Muscle layer of colon (tissue), 2 donors: Measurements from ENCODE around the gene GALR2.

Experiments
- H3K27ac ChIP-seq: one replicate; pipeline ENCODE4 v1.7.0; 2013; ENCODE audit warnings: low read depth, mild to moderate bottlenecking, low read length, moderate library complexity
- H3K27me3 ChIP-seq, 2 donors: one replicate each; pipeline ENCODE4 v1.7.0; 2013; ENCODE audit warnings: low read length in 2 of 2, mild to moderate bottlenecking in 2 of 2; ENCODE audit not compliant: insufficient read depth in 2 of 2, control insufficient read depth in 1 of 2
- H3K36me3 ChIP-seq: one replicate; pipeline ENCODE4 v1.7.0; 2013; ENCODE audit warnings: mild to moderate bottlenecking, low read length; ENCODE audit not compliant: insufficient read depth
- H3K4me1 ChIP-seq: one replicate; pipeline ENCODE4 v1.7.0; 2013; ENCODE audit warnings: mild to moderate bottlenecking, low read length; ENCODE audit not compliant: insufficient read depth
- H3K4me3 ChIP-seq, 2 donors: one replicate each; pipeline ENCODE4 v1.7.0; 2013; ENCODE audit warnings: low read length in 2 of 2, low read depth in 1 of 2, mild to moderate bottlenecking in 1 of 2, moderate library complexity in 1 of 2
- H3K9ac ChIP-seq: one replicate; pipeline ENCODE4 v1.7.0; 2013; ENCODE audit warnings: low read length
- H3K9me3 ChIP-seq: one replicate; pipeline ENCODE4 v1.7.0; 2013; ENCODE audit warnings: mild to moderate bottlenecking, low read length
- donor health status: abdominal sarcoma.
- donor health status: Adenocarcinoma of cecum.

Gene GALR2, protein sequence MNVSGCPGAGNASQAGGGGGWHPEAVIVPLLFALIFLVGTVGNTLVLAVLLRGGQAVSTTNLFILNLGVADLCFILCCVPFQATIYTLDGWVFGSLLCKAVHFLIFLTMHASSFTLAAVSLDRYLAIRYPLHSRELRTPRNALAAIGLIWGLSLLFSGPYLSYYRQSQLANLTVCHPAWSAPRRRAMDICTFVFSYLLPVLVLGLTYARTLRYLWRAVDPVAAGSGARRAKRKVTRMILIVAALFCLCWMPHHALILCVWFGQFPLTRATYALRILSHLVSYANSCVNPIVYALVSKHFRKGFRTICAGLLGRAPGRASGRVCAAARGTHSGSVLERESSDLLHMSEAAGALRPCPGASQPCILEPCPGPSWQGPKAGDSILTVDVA

DNA sequence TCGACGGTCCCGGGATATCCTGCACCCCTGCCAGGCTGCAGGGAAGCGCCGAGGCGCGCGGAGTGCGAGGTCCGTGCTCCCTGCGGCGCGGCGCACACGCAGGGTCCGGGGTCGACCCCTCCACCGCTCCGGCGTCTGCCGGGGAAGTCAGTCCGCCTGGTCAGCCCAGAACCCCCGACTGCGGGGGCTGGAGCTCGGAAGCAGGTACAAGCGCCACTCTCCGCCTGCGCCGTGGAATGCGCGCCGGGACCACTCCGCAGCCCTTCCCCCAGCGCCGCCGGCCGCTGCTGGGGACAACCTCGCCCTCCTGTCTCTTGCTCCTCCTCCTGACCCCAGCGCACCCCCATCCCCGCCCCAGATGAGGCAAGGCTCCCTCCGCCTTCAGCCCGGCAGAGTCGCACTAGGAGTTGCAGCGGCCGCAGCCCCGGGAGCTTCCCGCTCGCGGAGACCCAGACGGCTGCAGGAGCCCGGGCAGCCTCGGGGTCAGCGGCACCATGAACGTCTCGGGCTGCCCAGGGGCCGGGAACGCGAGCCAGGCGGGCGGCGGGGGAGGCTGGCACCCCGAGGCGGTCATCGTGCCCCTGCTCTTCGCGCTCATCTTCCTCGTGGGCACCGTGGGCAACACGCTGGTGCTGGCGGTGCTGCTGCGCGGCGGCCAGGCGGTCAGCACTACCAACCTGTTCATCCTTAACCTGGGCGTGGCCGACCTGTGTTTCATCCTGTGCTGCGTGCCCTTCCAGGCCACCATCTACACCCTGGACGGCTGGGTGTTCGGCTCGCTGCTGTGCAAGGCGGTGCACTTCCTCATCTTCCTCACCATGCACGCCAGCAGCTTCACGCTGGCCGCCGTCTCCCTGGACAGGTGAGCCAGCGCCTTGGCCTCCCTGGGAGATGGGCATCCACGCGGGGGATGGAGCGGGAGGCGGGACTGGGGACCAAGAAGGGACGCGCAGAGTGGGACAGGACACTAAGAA lies at the start of gene GALR2:
GALR2 (plus strand) TSS at position 392 of the 974 bp plus-strand sequence; CDS start at position 495, 103 bp downstream.
- Histone ChIP-seq H3K4me3 (peak within 1 kb of the TSS; percentile 27 to 47), H3K9ac (no peak within 1 kb of the TSS), H3K27me3 (peaks cover 44 to 61% of the 10 kb centered on the region in 2 donors), H3K4me1 (peaks cover 40% of the 10 kb centered on the region), H3K36me3 (no peaks in the 10 kb centered on the region), H3K27ac (no peak within 1 kb of the TSS), H3K9me3 (no peaks in the 10 kb centered on the region)

DNA sequence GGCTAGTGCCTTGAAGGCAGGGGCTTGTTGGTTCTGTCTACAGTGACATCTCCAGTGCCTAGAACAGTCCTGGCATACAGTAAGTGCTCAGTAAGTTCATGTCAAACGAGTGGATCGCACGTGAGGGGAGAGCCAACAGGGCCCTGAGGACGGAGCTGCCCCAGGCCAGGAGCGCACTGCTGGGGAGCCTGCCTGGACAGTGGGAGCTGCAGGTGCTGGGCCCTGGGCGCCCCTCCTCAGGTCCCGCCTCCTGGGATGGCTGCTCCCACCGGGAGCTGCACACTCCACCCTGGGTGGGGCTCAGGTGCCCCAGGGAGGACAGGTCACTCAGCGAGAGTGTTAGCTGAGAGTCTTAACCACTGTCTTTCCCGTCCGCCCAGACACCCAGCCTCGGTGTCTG lies 49.3 kb upstream of the GALR2 start:
- H3K27me3 ChIP-seq, result no peaks in the 10 kb centered on the region
- no peaks in the 10 kb centered on the region for H3K36me3 ChIP-seq
- H3K9me3 ChIP-seq, result no peaks in the 10 kb centered on the region
- no peak overlapping the region for H3K27ac ChIP-seq
- no peak overlapping the region for H3K9ac ChIP-seq
- H3K4me1 ChIP-seq, result no peaks in the 10 kb centered on the region
- H3K4me3 ChIP-seq, result no peak overlapping the region

DNA sequence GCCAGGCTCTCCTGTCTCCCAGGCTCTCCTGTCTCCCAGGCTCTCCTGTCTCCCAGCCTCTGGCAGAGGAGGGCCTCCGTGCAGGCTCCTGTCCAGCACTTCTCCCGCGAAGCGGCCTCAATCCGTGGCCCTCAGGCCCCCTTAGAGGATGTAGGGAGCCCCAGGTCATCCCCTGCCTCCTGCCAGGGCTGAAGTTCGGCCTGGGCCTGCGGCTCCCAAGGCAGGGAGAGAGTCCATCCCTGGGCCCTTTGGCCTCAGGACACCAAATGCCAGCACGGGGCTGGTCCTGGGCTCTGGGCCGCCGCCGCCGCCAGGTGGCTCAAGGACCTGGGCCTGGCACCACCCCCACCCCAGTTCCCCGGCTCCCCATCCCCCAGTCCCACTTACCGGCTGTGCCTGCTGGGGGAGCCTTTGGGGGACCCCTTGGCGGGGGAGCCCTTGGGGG lies 47.8 kb upstream of the GALR2 start:
- Histone ChIP-seq H3K36me3 (no peaks in the 10 kb centered on the region), H3K9ac (no peak overlapping the region), H3K27me3 (no peaks in the 10 kb centered on the region), H3K9me3 (no peaks in the 10 kb centered on the region), H3K4me1 (no peaks in the 10 kb centered on the region), H3K4me3 (no peak overlapping the region), H3K27ac (no peak overlapping the region)

DNA sequence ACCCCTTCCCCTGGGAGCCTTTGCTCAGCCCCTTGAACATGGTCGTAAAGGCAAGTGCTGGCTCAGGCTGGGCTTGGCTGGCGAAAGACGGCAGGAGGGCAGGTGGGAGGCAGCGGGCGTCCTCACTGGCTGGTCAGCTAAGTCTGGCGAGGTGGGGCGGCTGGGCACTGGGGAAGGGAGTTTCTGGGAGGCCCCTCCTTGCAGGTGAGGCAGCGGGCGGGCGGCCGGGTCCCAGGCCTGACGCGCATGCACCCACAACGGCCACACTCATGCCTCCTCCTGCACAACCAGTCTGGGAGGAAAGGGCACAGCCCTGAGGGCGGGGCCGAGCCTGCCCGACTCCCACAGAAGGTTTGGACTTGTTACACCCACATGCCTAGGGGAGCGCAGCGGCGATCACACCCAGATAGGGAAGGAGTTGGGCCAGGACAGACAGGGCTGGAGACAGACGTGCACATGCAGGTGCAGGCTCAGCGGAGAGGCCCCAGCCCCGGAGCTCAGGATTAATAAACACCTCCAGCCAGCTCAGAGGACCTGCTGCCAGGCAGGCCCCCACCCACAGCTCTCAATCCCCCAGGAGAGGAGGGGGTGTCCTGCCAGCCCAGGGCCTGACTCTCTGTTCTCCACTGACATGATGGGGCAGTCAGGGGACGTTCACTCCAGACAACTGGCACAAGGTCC lies 47.3 kb upstream of the GALR2 start, which contains the start of gene EVPL:
EVPL (minus strand) TSS at position 148 of the 681 bp plus-strand sequence; CDS start at position 40, 108 bp downstream.
- Histone ChIP-seq H3K36me3 (no peaks in the 10 kb centered on the region), H3K9ac (no peak within 1 kb of the TSS), H3K27ac (no peak within 1 kb of the TSS), H3K9me3 (no peaks in the 10 kb centered on the region), H3K27me3 (no peaks in the 10 kb centered on the region), H3K4me3 (no peak within 1 kb of the TSS), H3K4me1 (no peaks in the 10 kb centered on the region)

DNA sequence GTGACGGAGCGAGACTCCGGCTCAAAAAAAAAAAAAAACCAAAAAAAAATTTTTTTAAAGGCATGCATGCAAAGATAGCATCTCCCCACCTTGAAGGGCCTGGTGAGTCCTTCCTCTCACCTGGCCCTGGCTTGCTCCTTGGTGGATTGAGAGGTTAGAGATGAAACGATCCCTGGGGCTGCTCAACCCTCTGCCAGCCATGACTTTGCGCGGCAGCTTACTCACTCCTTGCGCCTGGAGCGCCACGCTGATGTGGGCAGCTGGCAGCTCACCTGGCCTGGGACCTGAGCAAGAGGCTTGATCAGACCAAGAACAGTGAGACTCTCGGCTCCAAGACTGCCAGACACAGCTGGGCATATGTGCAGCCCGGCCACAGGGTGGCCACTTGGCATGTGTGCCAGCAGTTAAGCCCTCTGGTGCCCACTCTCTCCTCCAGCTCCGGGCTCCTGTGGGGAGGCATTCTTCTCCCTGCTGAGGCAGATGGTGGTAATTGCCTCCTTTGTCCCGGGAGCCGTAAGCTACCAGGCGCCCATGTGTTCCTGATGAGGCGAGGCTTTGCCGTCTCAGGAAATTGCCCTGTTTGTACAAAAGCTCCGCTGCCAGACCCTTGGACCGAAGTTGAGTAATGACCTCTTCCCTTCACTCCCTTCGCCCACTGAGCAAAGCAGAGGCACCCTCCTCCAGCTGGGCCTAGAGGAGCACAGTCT lies 42.4 kb upstream of the GALR2 start:
- Histone ChIP-seq H3K27me3 (no peaks in the 10 kb centered on the region), H3K27ac (no peak overlapping the region), H3K9me3 (no peaks in the 10 kb centered on the region), H3K36me3 (no peaks in the 10 kb centered on the region), H3K4me1 (peaks cover 43% of the 10 kb centered on the region), H3K9ac (no peak overlapping the region), H3K4me3 (no peak overlapping the region)

DNA sequence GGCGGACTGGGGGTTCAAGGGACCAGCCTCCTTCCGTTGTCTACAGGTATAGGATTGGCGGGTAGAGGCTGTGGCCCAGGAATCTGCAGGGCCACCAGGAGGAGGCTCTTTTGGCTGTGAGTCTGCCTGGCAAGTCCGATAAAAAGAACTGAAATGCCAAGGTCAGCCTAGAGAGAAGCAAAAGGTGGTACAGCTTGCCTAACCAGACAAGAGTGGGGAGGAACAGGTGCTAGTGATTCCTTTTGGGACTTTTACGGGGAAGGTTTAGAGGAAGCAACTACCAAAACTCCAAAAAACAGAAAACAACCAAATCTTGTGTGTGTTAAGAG lies 41.8 kb upstream of the GALR2 start:
- no peaks in the 10 kb centered on the region for H3K36me3 ChIP-seq
- H3K27me3 ChIP-seq, result no peaks in the 10 kb centered on the region
- peaks cover 48% of the 10 kb centered on the region for H3K4me1 ChIP-seq
- no peak overlapping the region for H3K4me3 ChIP-seq
- no peak overlapping the region for H3K9ac ChIP-seq
- no peak overlapping the region for H3K27ac ChIP-seq
- no peaks in the 10 kb centered on the region for H3K9me3 ChIP-seq

DNA sequence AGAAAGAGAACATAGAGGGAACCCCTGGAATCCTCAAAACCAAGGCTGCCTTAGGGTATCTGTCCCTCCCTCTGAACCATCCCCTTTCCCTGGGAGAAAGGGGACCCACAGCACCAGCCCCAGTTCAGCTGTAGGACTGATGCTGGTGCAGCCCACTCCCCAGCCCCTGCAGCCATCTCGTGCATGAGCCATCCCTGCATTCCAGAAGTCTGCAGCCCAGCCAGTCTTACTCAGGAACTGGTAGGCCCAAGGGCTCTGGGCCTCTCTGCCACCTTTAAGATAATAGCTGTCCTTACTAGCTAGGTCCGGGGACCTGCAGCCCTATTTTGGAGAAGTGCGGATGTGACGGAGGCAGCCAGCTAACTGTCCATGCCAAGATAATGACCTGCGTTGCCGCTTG lies 41.4 kb upstream of the GALR2 start:
- Histone ChIP-seq H3K9me3 (no peaks in the 10 kb centered on the region), H3K4me3 (no peak overlapping the region), H3K9ac (no peak overlapping the region), H3K36me3 (no peaks in the 10 kb centered on the region), H3K4me1 (peaks cover 52% of the 10 kb centered on the region), H3K27ac (peak overlapping the region; percentile 86), H3K27me3 (no peaks in the 10 kb centered on the region)

DNA sequence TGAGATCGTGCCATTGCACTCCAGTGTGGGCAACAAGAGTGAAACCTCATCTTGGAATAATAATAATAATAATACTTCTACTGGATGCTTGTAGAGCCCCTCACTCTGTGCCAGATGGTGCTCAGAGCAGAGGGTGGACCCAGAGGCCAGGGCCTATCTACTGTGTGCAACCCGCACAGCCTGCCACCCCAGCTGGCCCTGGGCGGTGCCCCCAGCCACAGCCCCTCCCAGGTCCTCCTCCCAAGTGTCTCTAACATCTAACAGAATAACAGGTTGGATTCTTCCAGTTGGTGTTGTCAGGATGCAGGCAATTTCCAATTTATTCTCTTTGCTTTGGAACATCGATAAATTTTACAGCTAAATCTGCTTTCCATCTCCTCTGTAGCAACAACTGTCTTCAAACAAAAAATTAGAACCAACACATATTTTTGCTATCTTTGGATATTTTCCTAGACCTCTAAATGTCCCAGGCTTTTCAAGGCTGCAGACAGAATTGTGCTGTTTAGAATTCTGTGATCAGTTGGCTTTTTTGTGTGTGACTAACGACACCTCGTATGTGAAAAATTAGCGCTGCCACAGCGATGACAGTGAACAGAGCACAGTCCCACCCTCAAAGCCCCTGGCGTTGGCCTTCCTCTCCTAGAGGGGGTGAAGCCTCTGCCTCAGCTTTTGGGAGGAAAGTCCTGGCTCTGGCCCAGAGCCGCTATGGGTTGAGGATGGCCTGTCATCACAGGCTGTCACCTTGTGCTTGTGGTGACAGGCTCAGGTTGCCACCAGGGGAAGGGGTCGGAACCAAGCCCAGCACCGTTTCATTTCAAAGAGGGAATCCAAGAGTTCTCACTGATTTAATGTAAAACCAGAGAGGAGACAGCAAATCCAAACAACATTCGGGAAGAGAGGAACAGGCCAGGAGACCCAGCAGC lies 39.9 kb upstream of the GALR2 start:
- Histone ChIP-seq H3K27me3 (no peaks in the 10 kb centered on the region), H3K4me3 (no peak overlapping the region), H3K36me3 (peaks cover 5% of the 10 kb centered on the region), H3K9me3 (no peaks in the 10 kb centered on the region), H3K4me1 (peaks cover 67% of the 10 kb centered on the region), H3K9ac (peak overlapping the region; percentile 14), H3K27ac (peak overlapping the region; percentile 86)

DNA sequence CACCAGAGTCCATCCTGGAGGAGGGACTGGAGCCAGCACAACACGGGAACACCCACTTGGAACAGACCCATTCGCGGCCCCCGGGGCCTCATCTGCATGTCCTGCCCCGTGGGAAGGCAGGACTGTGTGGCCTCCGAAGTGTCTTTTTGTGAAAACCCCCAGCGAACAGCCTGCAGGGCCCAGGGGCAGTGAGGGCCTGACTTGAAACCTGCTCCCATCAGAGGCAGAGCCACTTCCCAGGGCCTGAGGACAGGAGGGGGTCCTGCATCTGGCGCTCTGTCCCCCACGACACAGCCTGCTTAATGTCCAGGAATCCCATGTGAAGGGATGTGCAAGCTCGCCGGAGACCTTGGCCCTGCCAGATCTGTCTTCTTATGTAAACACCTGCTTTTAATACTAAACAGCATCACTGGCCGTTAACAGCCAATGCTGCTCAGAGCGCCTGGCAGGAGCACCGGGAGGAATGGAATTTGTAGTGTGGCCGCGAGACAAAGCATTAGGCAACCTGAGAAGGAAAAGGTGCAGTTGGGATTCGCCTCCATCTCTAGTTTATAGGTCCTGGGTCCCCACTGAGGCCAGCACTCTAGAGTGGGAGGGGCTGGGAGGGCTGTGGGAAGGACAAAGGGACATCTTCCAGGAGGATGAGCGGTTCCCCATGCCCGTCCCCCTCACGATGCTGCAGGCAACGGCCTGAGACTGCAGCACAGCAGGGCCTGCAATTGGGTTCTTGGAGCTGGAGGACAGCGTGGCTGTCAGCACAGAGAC lies 37.9 kb upstream of the GALR2 start:
- Histone ChIP-seq H3K9ac (no peak overlapping the region), H3K27ac (peak overlapping the region; percentile 92), H3K36me3 (peaks cover 24% of the 10 kb centered on the region), H3K4me1 (peaks cover 80% of the 10 kb centered on the region), H3K9me3 (no peaks in the 10 kb centered on the region), H3K4me3 (peak overlapping the region in 1 of 2 donors; percentile 22), H3K27me3 (no peaks in the 10 kb centered on the region)
